Natural killer cell (primary cell): ENCODE results near the gene CC2D1B. TPM values are rescaled to one million over a fixed set of nuclear protein-coding genes. Genes with fewer than 3 reads are reported as not detected.

Experiments
- ATAC-seq, 3 donors: fragments of 150-1000 bp in 2 of 3; fragments of 200-7000 bp in 1 of 3; cut with Tn5 transposase; 1 replicate in 1 of 3; 2 replicates in 2 of 3; pipeline ENCODE4 v1.10.0; 2021; ENCODE audit warnings: mild to moderate bottlenecking in 2 of 3, moderate library complexity in 2 of 3
- DNase-seq, 2 donors: peaks; one replicate each; pipeline versions ENCODE4 v3.0.0 to v3.0.0-alpha.2; 2013 to 2021; ENCODE audit warnings: mixed read lengths in 1 of 2
- H3K27ac ChIP-seq: one replicate; pipeline ENCODE4 v1.5.1; 2013; ENCODE audit warnings: mild to moderate bottlenecking, low read length
- H3K27me3 ChIP-seq: one replicate; pipeline ENCODE4 v1.6.1; 2013; ENCODE audit warnings: low read length; ENCODE audit not compliant: control insufficient read depth, insufficient read depth
- H3K36me3 ChIP-seq: one replicate; pipeline ENCODE4 v1.6.1; 2013; ENCODE audit warnings: low read length; ENCODE audit not compliant: control insufficient read depth, insufficient read depth
- H3K4me1 ChIP-seq: one replicate; pipeline ENCODE4 v1.6.1; 2013; ENCODE audit warnings: low read length; ENCODE audit not compliant: control insufficient read depth, insufficient read depth
- H3K4me3 ChIP-seq: one replicate; pipeline ENCODE4 v1.5.1; 2013; ENCODE audit warnings: low read length
- H3K9me3 ChIP-seq: one replicate; pipeline ENCODE4 v1.6.1; 2013; ENCODE audit warnings: low read length; ENCODE audit not compliant: control insufficient read depth, insufficient read depth
- H3K27ac Mint-ChIP-seq, 2 donors: one replicate each; pipeline ENCODE4 v1.8.0; 2022; ENCODE audit warnings: mild to moderate bottlenecking in 2 of 2, mixed read lengths in 2 of 2, moderate library complexity in 1 of 2
- H3K27me3 Mint-ChIP-seq, 2 donors: one replicate each; pipeline ENCODE4 v1.8.0; 2022; ENCODE audit warnings: low read depth in 2 of 2, mixed read lengths in 2 of 2
- H3K36me3 Mint-ChIP-seq: one replicate; pipeline ENCODE4 v1.8.0; 2022; ENCODE audit warnings: mixed read lengths
- H3K4me1 Mint-ChIP-seq, 2 donors: one replicate each; pipeline ENCODE4 v1.8.0; 2022; ENCODE audit warnings: mixed read lengths in 2 of 2
- H3K4me3 Mint-ChIP-seq: one replicate; pipeline ENCODE4 v1.8.0; 2022; ENCODE audit warnings: mild to moderate bottlenecking, moderate library complexity, mixed read lengths
- H3K9me3 Mint-ChIP-seq, 2 donors: one replicate each; pipeline ENCODE4 v1.8.0; 2022; ENCODE audit warnings: mixed read lengths in 2 of 2
- CTCF ChIP-seq: fragments of 200-600 bp; IDR thresholded peaks from one replicate; pipeline ENCODE4 v1.8.0; 2022; ENCODE audit warnings: antibody characterized with exemption
- WGBS: methylation state at CpG from one replicate; pipeline ENCODE4 v1.1.7; 2013; ENCODE audit warnings: missing lambda C conversion rate; ENCODE audit not compliant: insufficient coverage; 5-methylcytosine and 5-hydroxymethylcytosine counted together
- intact Hi-C: fragments of 100-400 bp; cut with micrococcal nuclease; formaldehyde crosslinking; loops from one replicate; pipeline ENCODE4 v1.14.2; 2022
- total RNA-seq, 4 donors: library from RNA; stranded (reverse); fragments of 120-200 nt in 1 of 4; gene quantifications; one replicate each; pipeline versions ENCODE4 v1.2.3 to v1.2.4, GENCODE V29; 2013 to 2022

The CC2D1B gene
- total RNA-seq, 3 donors from 2014 or later (not counting 1 experiment from before 2014, with no cell fraction given), result 61.4 to 78.4 (median 68.8) TPM

- 98% methylated on average over 11 of the region's 11 CpGs for WGBS
- Mint-ChIP-seq H3K4me1 (peaks cover 0 to 5% of the 10 kb centered on the region in 2 donors), H3K36me3 (peaks cover 24% of the 10 kb centered on the region), H3K4me3 (no peak overlapping the region), H3K27me3 (no peaks in the 10 kb centered on the region), H3K9me3 (no peaks in the 10 kb centered on the region), H3K27ac (peak overlapping the region in 1 of 2 donors; percentile 56)
- DNase-seq (no peak), ATAC-seq (no peak)
- H3K9me3 ChIP-seq, result no peaks in the 10 kb centered on the region
- H3K36me3 ChIP-seq, result peaks cover 93% of the 10 kb centered on the region
- intact Hi-C loops, result no loop called here
- TF ChIP-seq CTCF, result no peak
- H3K4me3 ChIP-seq, result no peak overlapping the region
- H3K27ac ChIP-seq, result no peak overlapping the region
- no peaks in the 10 kb centered on the region for H3K4me1 ChIP-seq
- H3K27me3 ChIP-seq, result no peaks in the 10 kb centered on the region
These were observed 10.0 kb downstream of the CC2D1B start for GRCh38 chr1:52355847-52356505.

GRCh38 chr1:52355436-52355835, 10.6 kb downstream of the CC2D1B start:
- no peak for TF ChIP-seq CTCF
- Histone ChIP-seq H3K27me3 (no peaks in the 10 kb centered on the region), H3K9me3 (no peaks in the 10 kb centered on the region), H3K4me1 (no peaks in the 10 kb centered on the region), H3K27ac (no peak overlapping the region), H3K4me3 (no peak overlapping the region), H3K36me3 (peaks cover 90% of the 10 kb centered on the region)
- H3K9me3 Mint-ChIP-seq, result no peaks in the 10 kb centered on the region
- DNase-seq, result no peak
- intact Hi-C loops, result no loop called here
- ATAC-seq, result no peak
- peak overlapping the region; percentile 46 to 56 for H3K27ac Mint-ChIP-seq
- H3K4me1 Mint-ChIP-seq, result peaks cover 0 to 5% of the 10 kb centered on the region in 2 donors
- peaks cover 24% of the 10 kb centered on the region for H3K36me3 Mint-ChIP-seq
- WGBS, result 97% methylated on average over 8 of the region's 8 CpGs
- H3K4me3 Mint-ChIP-seq, result no peak overlapping the region
- no peaks in the 10 kb centered on the region for H3K27me3 Mint-ChIP-seq

GRCh38 chr1:52352690-52353089, 13.3 kb downstream of the CC2D1B start:
- Histone ChIP-seq H3K9me3 (no peaks in the 10 kb centered on the region), H3K36me3 (peaks cover 62% of the 10 kb centered on the region), H3K4me1 (peaks cover 4% of the 10 kb centered on the region), H3K27me3 (no peaks in the 10 kb centered on the region), H3K27ac (no peak overlapping the region), H3K4me3 (no peak overlapping the region)
- H3K27me3 Mint-ChIP-seq, result no peaks in the 10 kb centered on the region
- H3K4me1 Mint-ChIP-seq, result peaks cover 13 to 20% of the 10 kb centered on the region in 2 donors
- no peak for TF ChIP-seq CTCF
- peaks cover 24% of the 10 kb centered on the region for H3K36me3 Mint-ChIP-seq
- ATAC-seq, result no peak
- intact Hi-C loops, result no loop called here
- H3K27ac Mint-ChIP-seq, result peak overlapping the region; percentile 3 to 63
- H3K9me3 Mint-ChIP-seq, result no peaks in the 10 kb centered on the region
- H3K4me3 Mint-ChIP-seq, result no peak overlapping the region
- DNase-seq, result no peak
- WGBS, result 91% methylated on average over 7 of the region's 7 CpGs
